ENCODE results near the gene TTC3. TPM values are rescaled to one million over a fixed set of nuclear protein-coding genes. Genes with fewer than 3 reads are reported as not detected.

Gene TTC3
- total RNA-seq, 3 donors from 2014 or later (not counting 1 experiment from before 2014, with no cell fraction given): 83.1 to 97.4 (median 88.3) TPM

GRCh38 chr21:37079211-37079824 is 6.3 kb downstream of the TTC3 start:
- H3K36me3 Mint-ChIP-seq: no peaks in the 10 kb centered on the region
- peak; percentile 58 to 82 (median 63) for ATAC-seq
- peak in 1 of 2 donors; percentile 47 for DNase-seq
- H3K9me3 ChIP-seq (ENCODE audit: control insufficient read depth, insufficient read depth, low read length): no peaks in the 10 kb centered on the region
- H3K4me3 ChIP-seq (ENCODE audit: low read length): no peak overlapping the region
- TF ChIP-seq, protein P1, sequence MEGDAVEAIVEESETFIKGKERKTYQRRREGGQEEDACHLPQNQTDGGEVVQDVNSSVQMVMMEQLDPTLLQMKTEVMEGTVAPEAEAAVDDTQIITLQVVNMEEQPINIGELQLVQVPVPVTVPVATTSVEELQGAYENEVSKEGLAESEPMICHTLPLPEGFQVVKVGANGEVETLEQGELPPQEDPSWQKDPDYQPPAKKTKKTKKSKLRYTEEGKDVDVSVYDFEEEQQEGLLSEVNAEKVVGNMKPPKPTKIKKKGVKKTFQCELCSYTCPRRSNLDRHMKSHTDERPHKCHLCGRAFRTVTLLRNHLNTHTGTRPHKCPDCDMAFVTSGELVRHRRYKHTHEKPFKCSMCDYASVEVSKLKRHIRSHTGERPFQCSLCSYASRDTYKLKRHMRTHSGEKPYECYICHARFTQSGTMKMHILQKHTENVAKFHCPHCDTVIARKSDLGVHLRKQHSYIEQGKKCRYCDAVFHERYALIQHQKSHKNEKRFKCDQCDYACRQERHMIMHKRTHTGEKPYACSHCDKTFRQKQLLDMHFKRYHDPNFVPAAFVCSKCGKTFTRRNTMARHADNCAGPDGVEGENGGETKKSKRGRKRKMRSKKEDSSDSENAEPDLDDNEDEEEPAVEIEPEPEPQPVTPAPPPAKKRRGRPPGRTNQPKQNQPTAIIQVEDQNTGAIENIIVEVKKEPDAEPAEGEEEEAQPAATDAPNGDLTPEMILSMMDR (IDR thresholded peaks at IDR 0.05): peak; percentile 66
- no peak overlapping the region for H3K27ac ChIP-seq (ENCODE audit: low read length)
- H3K27me3 Mint-ChIP-seq (ENCODE audit: low read depth in 2 of 2): no peaks in the 10 kb centered on the region
- no peaks in the 10 kb centered on the region for H3K27me3 ChIP-seq (ENCODE audit: control insufficient read depth, insufficient read depth, low read length)
- peaks cover 4% of the 10 kb centered on the region for H3K4me1 ChIP-seq (ENCODE audit: control insufficient read depth, insufficient read depth, low read length)
- no peaks in the 10 kb centered on the region for H3K36me3 ChIP-seq (ENCODE audit: control insufficient read depth, insufficient read depth, low read length)
- intact Hi-C loops (cut with micrococcal nuclease): loop anchor here (10.0 kb wide), 1 partner anchor 145 kb away; no protein-coding TSS in a partner anchor
- no peaks in the 10 kb centered on the region for H3K9me3 Mint-ChIP-seq
- WGBS (ENCODE audit: insufficient coverage): 80% methylated on average over 5 of the region's 6 CpGs
- H3K4me1 Mint-ChIP-seq: peaks cover 11 to 31% of the 10 kb centered on the region in 2 donors
- no peak overlapping the region for H3K27ac Mint-ChIP-seq
- no peak overlapping the region for H3K4me3 Mint-ChIP-seq

- Mint-ChIP-seq H3K27ac (no peak overlapping the region), H3K27me3 (ENCODE audit: low read depth in 2 of 2) (no peaks in the 10 kb centered on the region), H3K4me3 (no peak overlapping the region), H3K4me1 (peaks cover 9 to 18% of the 10 kb centered on the region in 2 donors), H3K9me3 (no peaks in the 10 kb centered on the region), H3K36me3 (no peaks in the 10 kb centered on the region)
- Histone ChIP-seq H3K4me1 (ENCODE audit: control insufficient read depth, insufficient read depth, low read length) (no peaks in the 10 kb centered on the region), H3K36me3 (ENCODE audit: control insufficient read depth, insufficient read depth, low read length) (no peaks in the 10 kb centered on the region), H3K9me3 (ENCODE audit: control insufficient read depth, insufficient read depth, low read length) (no peaks in the 10 kb centered on the region), H3K27ac (ENCODE audit: low read length) (no peak overlapping the region), H3K27me3 (ENCODE audit: control insufficient read depth, insufficient read depth, low read length) (no peaks in the 10 kb centered on the region), H3K4me3 (ENCODE audit: low read length) (no peak overlapping the region)
- ATAC-seq (no peak), DNase-seq (no peak)
- intact Hi-C loops (cut with micrococcal nuclease): no loop called here
- TF ChIP-seq, protein P1 (IDR thresholded peaks at IDR 0.05): no peak
- WGBS (ENCODE audit: insufficient coverage): 100% methylated on average over 1 of the region's 1 CpG
Observed at GRCh38 chr21:37082375-37082774, 9.3 kb downstream of the TTC3 start.

GRCh38 chr21:37082856-37083528 is 9.9 kb downstream of the TTC3 start:
- Mint-ChIP-seq H3K27ac (peak overlapping the region in 1 of 2 donors; percentile 40), H3K4me1 (peaks cover 9 to 18% of the 10 kb centered on the region in 2 donors), H3K36me3 (no peaks in the 10 kb centered on the region), H3K27me3 (ENCODE audit: low read depth in 2 of 2) (no peaks in the 10 kb centered on the region), H3K4me3 (no peak overlapping the region), H3K9me3 (no peaks in the 10 kb centered on the region)
- ATAC-seq (no peak), DNase-seq (no peak)
- H3K9me3 ChIP-seq (ENCODE audit: control insufficient read depth, insufficient read depth, low read length): no peaks in the 10 kb centered on the region
- H3K27me3 ChIP-seq (ENCODE audit: control insufficient read depth, insufficient read depth, low read length): no peaks in the 10 kb centered on the region
- H3K36me3 ChIP-seq (ENCODE audit: control insufficient read depth, insufficient read depth, low read length): no peaks in the 10 kb centered on the region
- H3K4me3 ChIP-seq (ENCODE audit: low read length): no peak overlapping the region
- TF ChIP-seq, protein P1 (IDR thresholded peaks at IDR 0.05): no peak
- no peak overlapping the region for H3K27ac ChIP-seq (ENCODE audit: low read length)
- H3K4me1 ChIP-seq (ENCODE audit: control insufficient read depth, insufficient read depth, low read length): no peaks in the 10 kb centered on the region
- intact Hi-C loops (cut with micrococcal nuclease): no loop called here

Data from natural killer cell (primary cell).